Ovary (tissue), 9 donors: ENCODE results near the gene RUNX2. TPM values are rescaled to one million over a fixed set of nuclear protein-coding genes. Genes with fewer than 3 reads are reported as not detected.

ENCODE experiments used
- DNase-seq, 5 donors: peaks; one replicate each; pipeline ENCODE4 v3.0.0-alpha.2; 2019 to 2020
- H3K27ac ChIP-seq, 2 donors: fragments of 200-600 bp; one replicate each; pipeline versions ENCODE4 v1.5.1 to v1.8.0; 2019 to 2022
- H3K27me3 ChIP-seq: fragments of 200-600 bp; one replicate; pipeline ENCODE4 v1.8.0; 2022
- H3K36me3 ChIP-seq: fragments of 200-600 bp; sonication (generic); one replicate; pipeline ENCODE4 v1.5.1; 2019
- H3K4me1 ChIP-seq: one replicate; pipeline ENCODE4 v1.8.1; 2013; ENCODE audit warnings: mild to moderate bottlenecking, moderate library complexity; ENCODE audit not compliant: insufficient read depth
- H3K4me3 ChIP-seq: fragments of 200-600 bp; sonication (generic); one replicate; pipeline ENCODE4 v1.5.1; 2017
- H3K9me3 ChIP-seq, 2 donors: fragments of 200-600 bp in 1 of 2; sonication (generic) in 1 of 2; one replicate each; pipeline versions ENCODE4 v1.5.1 to v1.8.1; 2013 to 2019; ENCODE audit warnings: mild to moderate bottlenecking in 1 of 2, moderate library complexity in 1 of 2
- CTCF ChIP-seq, 3 donors: fragments of 450-650 bp in 2 of 3; fragments of 200-600 bp in 1 of 3; IDR thresholded peaks; one replicate each; pipeline versions ENCODE4 v1.5.1 to v1.8.0; 2016 to 2022; ENCODE audit warnings: antibody characterized with exemption in 3 of 3, mild to moderate bottlenecking in 1 of 3
- EP300 ChIP-seq: sonication (generic); formaldehyde crosslinking; IDR thresholded peaks from one replicate; pipeline ENCODE4 v1.6.1; 2017; ENCODE audit warnings: antibody characterized with exemption
- POLR2A ChIP-seq: fragments of 450-650 bp; IDR thresholded peaks from one replicate; pipeline ENCODE4 v1.6.1; 2017; ENCODE audit warnings: antibody characterized with exemption, mild to moderate bottlenecking, moderate library complexity
- WGBS, 3 donors: extraction: QIAGEN DNeasy Blood & Tissue Kit in 1 of 3; methylation state at CpG; one replicate each; pipeline versions ENCODE4 v1.1.5 to v1.1.7; 2013 to 2017; 5-methylcytosine and 5-hydroxymethylcytosine counted together
- intact Hi-C, 4 donors: fragments of 100-400 bp; cut with DNase I; formaldehyde crosslinking; loops; one replicate each; pipeline versions ENCODE4 v1.11.0 to v1.15.1; 2022 to 2023
- polyA plus RNA-seq, 2 donors: library from polyadenylated mRNA; stranded (reverse); fragments of 200-250 nt in 1 of 2; fragments of 350-450 nt in 1 of 2; fragmentation: Illumina TruSeq in 1 of 2; extraction: RNeasy Lipid Tissue Mini Kit (QIAGEN cat#74804) in 1 of 2; gene quantifications; one replicate each; pipeline ENCODE4 v1.2.3, GENCODE V29; 2013 to 2014
- total RNA-seq, 7 donors: library from RNA; depleted of rRNA in 2 of 7; stranded (reverse); fragments of >200 nt in 2 of 7; fragmentation: NEBNext Ultra II Directional in 3 of 7; extraction: Animal tissue kit (Norgen Biotek cat#: 25700) in 3 of 7; gene quantifications; one replicate each; pipeline versions ENCODE4 v1.1.0 to v1.2.4, GENCODE V29; 2016 to 2023
- donor health status: DM: no; HTN: no; CAD: no; lungs with moderate emphysema.
- donor health status: DM: no; HTN: no; CAD: no.
- donor health status: Bipolar disorder and iron deficiency.
- donor health status: DM: yes; HTN: yes; CAD: no.
- donor health status: DM: no; HTN: no; CAD: no.
- donor health status: DM: yes; HTN: yes; CAD: no.

Gene RUNX2
- total and polyA plus RNA-seq, 9 donors: 1.1 to 25.2 (median 3.3) TPM

GRCh38 chr6:45479834-45480751 is 152.0 kb downstream of the RUNX2 start:
- WGBS, 3 donors: 40 to 52% (median 50%) methylated on average over 7 of the region's 7 CpGs
- H3K9me3 ChIP-seq: no peaks in the 10 kb centered on the region
- H3K27ac ChIP-seq: no peak overlapping the region
- no peaks in the 10 kb centered on the region for H3K27me3 ChIP-seq
- no peak overlapping the region for H3K4me3 ChIP-seq
- no peak for TF ChIP-seq CTCF (IDR thresholded peaks at IDR 0.05)
- TF ChIP-seq EP300: no peak
- no peak for TF ChIP-seq POLR2A
- no peaks in the 10 kb centered on the region for H3K36me3 ChIP-seq
- intact Hi-C loops: no loop called here
- no peaks in the 10 kb centered on the region for H3K4me1 ChIP-seq
- no peak for DNase-seq

- intact Hi-C loops: no loop called here
- no peak overlapping the region for H3K4me3 ChIP-seq
- no peaks in the 10 kb centered on the region for H3K4me1 ChIP-seq
- 35 to 44% (median 36%) methylated on average over 7 of the region's 7 CpGs for WGBS, 3 donors
- no peaks in the 10 kb centered on the region for H3K27me3 ChIP-seq
- TF ChIP-seq CTCF (IDR thresholded peaks at IDR 0.05) (no peak), EP300 (no peak), POLR2A (no peak)
- H3K36me3 ChIP-seq: no peaks in the 10 kb centered on the region
- no peak overlapping the region for H3K27ac ChIP-seq
- DNase-seq: no peak
- no peaks in the 10 kb centered on the region for H3K9me3 ChIP-seq
These were observed 152.8 kb downstream of the RUNX2 start for GRCh38 chr6:45480752-45481415.

GRCh38 chr6:45483021-45483420 is 154.9 kb downstream of the RUNX2 start:
- H3K27ac ChIP-seq: no peak overlapping the region
- TF ChIP-seq CTCF (IDR thresholded peaks at IDR 0.05) (no peak), POLR2A (no peak), EP300 (no peak)
- no peak for DNase-seq
- no peak overlapping the region for H3K4me3 ChIP-seq
- 71 to 87% (median 75%) methylated on average over 3 of the region's 3 CpGs for WGBS, 3 donors
- intact Hi-C loops: no loop called here
- no peaks in the 10 kb centered on the region for H3K27me3 ChIP-seq
- H3K4me1 ChIP-seq: no peaks in the 10 kb centered on the region
- H3K36me3 ChIP-seq: no peaks in the 10 kb centered on the region
- H3K9me3 ChIP-seq: no peaks in the 10 kb centered on the region

- Histone ChIP-seq H3K36me3 (no peaks in the 10 kb centered on the region), H3K4me3 (no peak overlapping the region), H3K27me3 (no peaks in the 10 kb centered on the region), H3K27ac (no peak overlapping the region), H3K9me3 (no peaks in the 10 kb centered on the region), H3K4me1 (no peaks in the 10 kb centered on the region)
- intact Hi-C loops: no loop called here
- WGBS, 3 donors: 89 to 93% (median 90%) methylated on average over 5 of the region's 5 CpGs
- no peak for DNase-seq
- no peak for TF ChIP-seq POLR2A
- TF ChIP-seq EP300: no peak
- TF ChIP-seq CTCF (IDR thresholded peaks at IDR 0.05): no peak
These were observed 155.4 kb downstream of the RUNX2 start for GRCh38 chr6:45483501-45483900.
